ENCODE measurements around the gene ATP5PF. TPM values are rescaled to one million over a fixed set of nuclear protein-coding genes. Genes with fewer than 3 reads are reported as not detected.

ATP5PF gene
- total RNA-seq, 6 experiments from 2014 or later = 144 to 166 (median 161) TPM

DNA sequence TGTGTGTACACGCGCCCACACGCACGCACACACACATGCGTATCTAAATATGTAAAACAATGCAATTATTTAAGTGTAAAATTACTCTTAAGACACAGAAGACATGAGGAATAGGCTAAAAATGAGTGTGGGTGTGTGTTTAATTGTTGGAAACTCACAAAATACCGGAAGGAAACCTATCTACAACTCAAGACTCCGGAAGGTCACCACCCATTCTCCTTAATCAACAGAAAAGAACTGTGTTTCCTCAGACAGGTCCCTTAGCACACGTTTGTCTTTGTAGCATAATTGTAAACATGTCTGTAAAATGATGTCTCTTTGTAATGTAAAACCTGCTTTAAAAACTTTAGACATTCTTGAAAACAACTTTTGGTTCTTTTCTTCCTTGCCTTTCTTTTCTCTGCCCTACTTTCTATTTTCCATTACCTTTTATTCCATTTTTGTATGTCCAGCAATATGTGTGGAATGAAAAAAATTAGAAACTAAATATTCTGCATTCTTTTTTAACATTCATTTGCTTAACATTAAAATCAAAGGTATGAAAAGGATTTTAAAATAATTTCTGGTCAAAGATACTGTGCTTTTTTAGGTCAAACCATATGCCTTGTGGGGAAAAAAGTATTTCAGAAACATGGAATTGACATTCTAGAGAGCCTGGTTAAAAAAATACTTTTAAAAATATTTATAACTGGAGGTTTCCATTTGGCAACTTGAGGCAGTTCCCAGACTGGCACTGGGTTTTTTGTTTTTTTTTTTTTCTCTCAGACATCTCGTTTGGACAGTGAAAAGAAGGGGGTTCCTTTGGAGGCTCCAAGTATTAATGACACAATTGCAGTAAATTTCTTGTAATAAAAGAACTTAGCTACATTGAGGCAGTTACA is 46.2 kb downstream of the ATP5PF start:
- peaks cover 9% of the 10 kb centered on the region for H3K27me3 Mint-ChIP-seq (ENCODE audit: insufficient read depth)
- peaks cover 17% of the 10 kb centered on the region; the same call in 1 of the 2 replicates for H3K4me1 Mint-ChIP-seq (ENCODE audit: low read depth)
- DNase-seq = no peak
- H3K27ac Mint-ChIP-seq = no peak overlapping the region; the same call in 1 of the 2 replicates
- H3K36me3 Mint-ChIP-seq (ENCODE audit: low read depth) = no peaks in the 10 kb centered on the region
- TF ChIP-seq, protein P1, sequence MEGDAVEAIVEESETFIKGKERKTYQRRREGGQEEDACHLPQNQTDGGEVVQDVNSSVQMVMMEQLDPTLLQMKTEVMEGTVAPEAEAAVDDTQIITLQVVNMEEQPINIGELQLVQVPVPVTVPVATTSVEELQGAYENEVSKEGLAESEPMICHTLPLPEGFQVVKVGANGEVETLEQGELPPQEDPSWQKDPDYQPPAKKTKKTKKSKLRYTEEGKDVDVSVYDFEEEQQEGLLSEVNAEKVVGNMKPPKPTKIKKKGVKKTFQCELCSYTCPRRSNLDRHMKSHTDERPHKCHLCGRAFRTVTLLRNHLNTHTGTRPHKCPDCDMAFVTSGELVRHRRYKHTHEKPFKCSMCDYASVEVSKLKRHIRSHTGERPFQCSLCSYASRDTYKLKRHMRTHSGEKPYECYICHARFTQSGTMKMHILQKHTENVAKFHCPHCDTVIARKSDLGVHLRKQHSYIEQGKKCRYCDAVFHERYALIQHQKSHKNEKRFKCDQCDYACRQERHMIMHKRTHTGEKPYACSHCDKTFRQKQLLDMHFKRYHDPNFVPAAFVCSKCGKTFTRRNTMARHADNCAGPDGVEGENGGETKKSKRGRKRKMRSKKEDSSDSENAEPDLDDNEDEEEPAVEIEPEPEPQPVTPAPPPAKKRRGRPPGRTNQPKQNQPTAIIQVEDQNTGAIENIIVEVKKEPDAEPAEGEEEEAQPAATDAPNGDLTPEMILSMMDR (IDR thresholded peaks at IDR 0.05) = no peak
- H3K4me3 Mint-ChIP-seq = no peak overlapping the region
- H3K9me3 Mint-ChIP-seq = no peaks in the 10 kb centered on the region

DNA sequence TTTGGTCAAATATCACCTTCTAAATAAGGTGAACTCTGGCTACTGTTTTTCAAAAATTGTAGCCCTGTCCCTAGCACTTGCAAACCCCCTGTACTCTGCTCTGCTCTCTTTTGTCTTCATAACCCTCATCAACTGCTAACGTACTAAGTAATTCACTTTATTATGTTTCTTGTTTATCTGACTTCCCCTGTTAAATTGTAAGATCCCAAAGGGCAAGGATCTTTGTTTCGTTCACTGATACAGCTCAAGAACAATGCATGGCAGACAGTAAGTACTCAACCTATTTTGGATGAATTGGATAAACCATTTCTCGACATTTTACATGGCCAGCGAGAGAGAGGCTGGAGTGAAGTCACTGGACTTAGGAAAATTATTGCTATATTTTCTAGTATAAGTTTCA is 46.9 kb downstream of the ATP5PF start:
- Mint-ChIP-seq H3K27me3 (ENCODE audit: insufficient read depth) (peaks cover 11% of the 10 kb centered on the region), H3K27ac (no peak overlapping the region), H3K4me3 (no peak overlapping the region), H3K36me3 (ENCODE audit: low read depth) (no peaks in the 10 kb centered on the region), H3K9me3 (no peaks in the 10 kb centered on the region), H3K4me1 (ENCODE audit: low read depth) (peaks cover 17% of the 10 kb centered on the region; the same call in 1 of the 2 replicates)
- TF ChIP-seq, protein P1 (IDR thresholded peaks at IDR 0.05) = no peak
- DNase-seq = no peak

DNA sequence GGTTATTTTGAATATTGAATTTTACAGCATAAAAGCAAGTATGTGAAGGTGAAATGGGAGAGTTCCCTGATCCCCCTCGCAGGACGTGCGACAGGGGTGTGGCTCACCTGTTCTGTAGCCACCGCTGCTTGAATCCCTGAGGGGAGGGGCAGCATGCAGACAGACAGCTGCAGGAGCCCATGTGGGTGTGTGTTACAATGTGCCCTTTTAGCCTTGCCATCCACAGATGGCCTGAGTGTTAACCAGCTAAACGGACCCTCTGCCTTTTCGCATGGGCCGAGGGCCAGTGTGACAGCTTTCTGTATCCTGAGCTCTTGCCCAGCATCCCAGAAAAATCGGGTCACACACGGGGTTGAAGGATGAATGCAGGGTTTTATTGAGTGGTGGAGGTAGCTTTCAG is 52.3 kb downstream of the ATP5PF start:
- no peak overlapping the region for H3K27ac Mint-ChIP-seq
- no peak for DNase-seq
- no peaks in the 10 kb centered on the region for H3K9me3 Mint-ChIP-seq
- H3K4me3 Mint-ChIP-seq = no peak overlapping the region
- TF ChIP-seq, protein P1 (IDR thresholded peaks at IDR 0.05) = no peak
- H3K4me1 Mint-ChIP-seq (ENCODE audit: low read depth) = no peaks in the 10 kb centered on the region
- peaks cover 21% of the 10 kb centered on the region for H3K27me3 Mint-ChIP-seq (ENCODE audit: insufficient read depth)
- H3K36me3 Mint-ChIP-seq (ENCODE audit: low read depth) = no peaks in the 10 kb centered on the region

DNA sequence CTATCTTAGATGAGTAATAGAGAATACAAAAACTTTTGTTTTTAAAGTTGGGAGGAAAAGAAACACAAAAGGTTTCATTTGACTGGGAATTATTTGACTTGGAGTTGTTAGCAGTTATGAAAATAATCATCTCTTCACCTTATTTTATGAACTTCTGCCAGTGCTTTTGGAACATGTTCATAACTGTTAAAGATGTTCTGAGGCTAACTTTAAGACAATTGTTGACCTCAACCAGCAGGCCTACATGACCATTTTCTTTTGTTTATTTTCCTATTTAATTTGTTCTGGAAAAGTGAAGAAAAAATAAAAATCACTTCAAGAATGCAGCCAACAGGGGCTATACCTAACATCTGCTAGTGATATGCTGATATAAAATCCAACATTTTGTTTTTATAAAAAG is 58.3 kb downstream of the ATP5PF start:
- H3K27me3 Mint-ChIP-seq (ENCODE audit: insufficient read depth) = peaks cover 6% of the 10 kb centered on the region
- H3K9me3 Mint-ChIP-seq = no peaks in the 10 kb centered on the region
- no peaks in the 10 kb centered on the region for H3K36me3 Mint-ChIP-seq (ENCODE audit: low read depth)
- no peaks in the 10 kb centered on the region for H3K4me1 Mint-ChIP-seq (ENCODE audit: low read depth)
- DNase-seq = no peak
- TF ChIP-seq, protein P1 (IDR thresholded peaks at IDR 0.05) = no peak
- no peak overlapping the region for H3K4me3 Mint-ChIP-seq
- no peak overlapping the region for H3K27ac Mint-ChIP-seq

Other genes with a start within 250 kb of the ATP5PF start
- 10 to 100 TPM; 25.3 to 34.1 (median 31.7) TPM for gene MRPL39, start 127.4 kb downstream of the ATP5PF start, total RNA-seq (2021; fragmentation: NEBNext Ultra II Directional; extraction: Animal tissue kit (Norgen Biotek cat#: 25700))
- under 1 TPM in 5 of 6 experiments, not detected in 1; 0.19 to 0.48 (median 0.31) TPM for gene JAM2, start 95.6 kb downstream of the ATP5PF start, total RNA-seq (2021; fragmentation: NEBNext Ultra II Directional; extraction: Animal tissue kit (Norgen Biotek cat#: 25700))
- gene GABPA, start 68 bp upstream of the ATP5PF start, total RNA-seq (2021; fragmentation: NEBNext Ultra II Directional; extraction: Animal tissue kit (Norgen Biotek cat#: 25700)) = 10 to 100 TPM; 15.6 to 20.1 (median 18.4) TPM